Suppressor macrophage treated with lipopolysaccharide for 1 hour (primary cell): ENCODE data around the gene CEMIP2.

Experiments used
- DNase-seq, 3 donors: peaks; one replicate each; pipeline ENCODE4 v3.0.0-alpha.2; 2020 to 2022

CEMIP2 gene

GRCh38 chr9:71637375-71637774, 130.9 kb downstream of the CEMIP2 start:
- no peak for DNase-seq

- no peak for DNase-seq
These were observed 132.0 kb downstream of the CEMIP2 start for GRCh38 chr9:71636143-71636839.

- no peak for DNase-seq
These were observed 133.6 kb downstream of the CEMIP2 start for GRCh38 chr9:71634752-71635151.
